Activated CD4-positive, alpha-beta memory T cell treated with anti-CD3 and anti-CD28 coated beads, Interleukin-2, amount 10 ng/mL, durations not matched to agents 7 days and 5 days (primary cell): ENCODE measurements around the gene EDEM1. TPM values are rescaled to one million over a fixed set of nuclear protein-coding genes. Genes with fewer than 3 reads are reported as not detected.

Experiments
- CTCF ChIA-PET: fragments of 350-600 bp; sonication (Branson Sonifier 250); formaldehyde crosslinking; loops from one replicate; lab custom pipeline; 2021; ENCODE audit warnings: antibody characterized with exemption, inconsistent platforms; lab: Charles Lee
- POLR2A ChIA-PET: fragments of 350-600 bp; sonication (Branson Sonifier 250); formaldehyde crosslinking; loops from one replicate; lab custom pipeline; 2021; ENCODE audit warnings: antibody characterized with exemption; lab: Charles Lee
- DNase-seq: peaks from one replicate; pipeline ENCODE4 v3.0.0-alpha.2; 2020
- H3K27ac Mint-ChIP-seq: one replicate; pipeline ENCODE4 v1.8.0; 2021; ENCODE audit warnings: mild to moderate bottlenecking, mixed read lengths
- H3K27me3 Mint-ChIP-seq: one replicate; pipeline ENCODE4 v1.8.0; 2021; ENCODE audit warnings: mixed read lengths
- H3K36me3 Mint-ChIP-seq: one replicate; pipeline ENCODE4 v1.8.0; 2021; ENCODE audit warnings: low read depth, mixed read lengths
- H3K4me1 Mint-ChIP-seq: one replicate; pipeline ENCODE4 v1.8.0; 2021; ENCODE audit warnings: mixed read lengths
- H3K4me3 Mint-ChIP-seq: one replicate; pipeline ENCODE4 v1.8.0; 2021; ENCODE audit warnings: mild to moderate bottlenecking, mixed read lengths
- H3K9me3 Mint-ChIP-seq: one replicate; pipeline ENCODE4 v1.8.0; 2021; ENCODE audit warnings: mixed read lengths
- total RNA-seq, 2 experiments: library from RNA; stranded (reverse); gene quantifications; one replicate each; pipeline ENCODE4 v1.2.3, GENCODE V29; 2021

The EDEM1 gene
- total RNA-seq, 2 experiments from 2014 or later, result 148 to 150 TPM

GRCh38 chr3:5212628-5213573 is 25.4 kb downstream of the EDEM1 start:
- ChIA-PET POLR2A (interaction anchor here (0.6 to 1.4 kb wide), 2 partner anchors 24 to 25 kb away, joined by 3 read pairs; partner anchors contain the start of gene EDEM1), CTCF (no interaction called here)
- no peak for DNase-seq
- Mint-ChIP-seq H3K27me3 (no peaks in the 10 kb centered on the region), H3K4me1 (peaks cover 6% of the 10 kb centered on the region), H3K9me3 (no peaks in the 10 kb centered on the region), H3K4me3 (no peak overlapping the region), H3K27ac (no peak overlapping the region), H3K36me3 (peaks cover 91% of the 10 kb centered on the region)

GRCh38 chr3:5213574-5213966 is 26.1 kb downstream of the EDEM1 start:
- CTCF ChIA-PET, result no interaction called here
- H3K27me3 Mint-ChIP-seq, result no peaks in the 10 kb centered on the region
- peaks cover 91% of the 10 kb centered on the region for H3K36me3 Mint-ChIP-seq
- no peak overlapping the region for H3K4me3 Mint-ChIP-seq
- no peaks in the 10 kb centered on the region for H3K9me3 Mint-ChIP-seq
- peaks cover 6% of the 10 kb centered on the region for H3K4me1 Mint-ChIP-seq
- no peak for DNase-seq
- POLR2A ChIA-PET, result interaction anchor here (0.6 kb wide), 1 partner anchor 26 kb away, joined by 3 read pairs; the partner anchor contains the start of gene EDEM1
- H3K27ac Mint-ChIP-seq, result no peak overlapping the region

GRCh38 chr3:5214352-5214751 is 26.8 kb downstream of the EDEM1 start:
- no peak overlapping the region for H3K27ac Mint-ChIP-seq
- H3K4me3 Mint-ChIP-seq, result no peak overlapping the region
- POLR2A ChIA-PET, result no interaction called here
- CTCF ChIA-PET, result no interaction called here
- H3K4me1 Mint-ChIP-seq, result peaks cover 6% of the 10 kb centered on the region
- H3K36me3 Mint-ChIP-seq, result peaks cover 89% of the 10 kb centered on the region
- no peak for DNase-seq
- H3K9me3 Mint-ChIP-seq, result no peaks in the 10 kb centered on the region
- H3K27me3 Mint-ChIP-seq, result no peaks in the 10 kb centered on the region

- POLR2A ChIA-PET, result interaction anchor here (1.9 kb wide), 1 partner anchor 31 kb away, joined by 6 read pairs; the partner anchor contains the start of gene EDEM1
- CTCF ChIA-PET, result interaction anchor here (0.5 to 0.6 kb wide), 2 partner anchors 18 to 194 kb away, joined by 3 read pairs; no protein-coding TSS in a partner anchor
- no peak overlapping the region for H3K4me3 Mint-ChIP-seq
- peaks cover 5% of the 10 kb centered on the region for H3K4me1 Mint-ChIP-seq
- peaks cover 61% of the 10 kb centered on the region for H3K36me3 Mint-ChIP-seq
- no peaks in the 10 kb centered on the region for H3K9me3 Mint-ChIP-seq
- DNase-seq, result no peak
- no peaks in the 10 kb centered on the region for H3K27me3 Mint-ChIP-seq
- no peak overlapping the region for H3K27ac Mint-ChIP-seq
These were observed 30.5 kb downstream of the EDEM1 start for GRCh38 chr3:5217824-5218595.

GRCh38 chr3:5218815-5219214 is 31.3 kb downstream of the EDEM1 start:
- Mint-ChIP-seq H3K27ac (no peak overlapping the region), H3K9me3 (no peaks in the 10 kb centered on the region), H3K36me3 (peaks cover 53% of the 10 kb centered on the region), H3K4me3 (no peak overlapping the region), H3K4me1 (no peaks in the 10 kb centered on the region), H3K27me3 (no peaks in the 10 kb centered on the region)
- POLR2A ChIA-PET, result interaction anchor here (1.9 kb wide), 1 partner anchor 32 kb away, joined by 6 read pairs; the partner anchor contains the start of gene EDEM1
- CTCF ChIA-PET, result interaction anchor here (0.6 kb wide), 1 partner anchor 194 kb away, joined by 3 read pairs; no protein-coding TSS in a partner anchor
- DNase-seq, result no peak

- Mint-ChIP-seq H3K27ac (no peak overlapping the region), H3K4me3 (no peak overlapping the region), H3K27me3 (no peaks in the 10 kb centered on the region), H3K9me3 (no peaks in the 10 kb centered on the region), H3K4me1 (no peaks in the 10 kb centered on the region), H3K36me3 (peaks cover 49% of the 10 kb centered on the region)
- DNase-seq, result no peak
- ChIA-PET POLR2A (interaction anchor here (1.9 kb wide), 1 partner anchor 32 kb away, joined by 6 read pairs; the partner anchor contains the start of gene EDEM1), CTCF (no interaction called here)
These were observed 31.7 kb downstream of the EDEM1 start for GRCh38 chr3:5219216-5219615.

GRCh38 chr3:5220193-5220592 is 32.7 kb downstream of the EDEM1 start:
- POLR2A ChIA-PET, result no interaction called here
- no peaks in the 10 kb centered on the region for H3K27me3 Mint-ChIP-seq
- no peak for DNase-seq
- no peak overlapping the region for H3K27ac Mint-ChIP-seq
- no peaks in the 10 kb centered on the region for H3K9me3 Mint-ChIP-seq
- H3K36me3 Mint-ChIP-seq, result peaks cover 41% of the 10 kb centered on the region
- CTCF ChIA-PET, result no interaction called here
- no peak overlapping the region for H3K4me3 Mint-ChIP-seq
- no peaks in the 10 kb centered on the region for H3K4me1 Mint-ChIP-seq

GRCh38 chr3:5220667-5221431 is 33.3 kb downstream of the EDEM1 start:
- Mint-ChIP-seq H3K9me3 (no peaks in the 10 kb centered on the region), H3K27ac (no peak overlapping the region), H3K4me1 (no peaks in the 10 kb centered on the region), H3K27me3 (no peaks in the 10 kb centered on the region), H3K36me3 (peaks cover 34% of the 10 kb centered on the region), H3K4me3 (no peak overlapping the region)
- no peak for DNase-seq
- POLR2A ChIA-PET, result no interaction called here
- CTCF ChIA-PET, result no interaction called here

GRCh38 chr3:5221701-5222100 is 34.2 kb downstream of the EDEM1 start:
- H3K36me3 Mint-ChIP-seq, result peaks cover 27% of the 10 kb centered on the region
- no peaks in the 10 kb centered on the region for H3K27me3 Mint-ChIP-seq
- no peaks in the 10 kb centered on the region for H3K4me1 Mint-ChIP-seq
- DNase-seq, result no peak
- no peak overlapping the region for H3K27ac Mint-ChIP-seq
- H3K9me3 Mint-ChIP-seq, result no peaks in the 10 kb centered on the region
- ChIA-PET CTCF (no interaction called here), POLR2A (no interaction called here)
- no peak overlapping the region for H3K4me3 Mint-ChIP-seq

GRCh38 chr3:5222283-5223005 is 34.9 kb downstream of the EDEM1 start:
- no peak overlapping the region for H3K4me3 Mint-ChIP-seq
- H3K36me3 Mint-ChIP-seq, result peaks cover 20% of the 10 kb centered on the region
- DNase-seq, result no peak
- no peak overlapping the region for H3K27ac Mint-ChIP-seq
- H3K9me3 Mint-ChIP-seq, result no peaks in the 10 kb centered on the region
- H3K27me3 Mint-ChIP-seq, result no peaks in the 10 kb centered on the region
- ChIA-PET POLR2A (no interaction called here), CTCF (no interaction called here)
- H3K4me1 Mint-ChIP-seq, result no peaks in the 10 kb centered on the region

- ChIA-PET POLR2A (no interaction called here), CTCF (interaction anchor here (1.2 kb wide), 2 partner anchors 201 to 515 kb away, joined by 4 to 5 read pairs; no protein-coding TSS in a partner anchor)
- no peaks in the 10 kb centered on the region for H3K36me3 Mint-ChIP-seq
- no peaks in the 10 kb centered on the region for H3K9me3 Mint-ChIP-seq
- H3K4me3 Mint-ChIP-seq, result no peak overlapping the region
- peaks cover 3% of the 10 kb centered on the region for H3K4me1 Mint-ChIP-seq
- H3K27ac Mint-ChIP-seq, result no peak overlapping the region
- no peak for DNase-seq
- H3K27me3 Mint-ChIP-seq, result peaks cover 8% of the 10 kb centered on the region
These were observed 39.3 kb downstream of the EDEM1 start for GRCh38 chr3:5226783-5227182.

- Mint-ChIP-seq H3K4me3 (no peak overlapping the region), H3K36me3 (no peaks in the 10 kb centered on the region), H3K27me3 (peaks cover 8% of the 10 kb centered on the region), H3K9me3 (no peaks in the 10 kb centered on the region), H3K4me1 (peaks cover 3% of the 10 kb centered on the region), H3K27ac (no peak overlapping the region)
- POLR2A ChIA-PET, result no interaction called here
- no peak for DNase-seq
- CTCF ChIA-PET, result interaction anchor here (1.2 kb wide), 1 partner anchor 200 kb away, joined by 5 read pairs; no protein-coding TSS in a partner anchor
These were observed 40.3 kb downstream of the EDEM1 start for GRCh38 chr3:5227812-5228211.
